GM12878 (cell line): Measurements from ENCODE around the gene PPHLN1. TPM values are rescaled to one million over a fixed set of nuclear protein-coding genes. Genes with fewer than 3 reads are reported as not detected.
A peak's percentile ranks its signal among the peaks of the same experiment; 100 is the strongest.

Source experiments
- ATAC-seq: fragments of 200-7000 bp; cut with Tn5 transposase; 3 replicates; pipeline ENCODE4 v1.9.1; 2020; ENCODE audit warnings: mild to moderate bottlenecking, moderate library complexity
- BruUV-seq: library from RNA; stranded (reverse); fragments of 400-500 nt; replicated peaks from 2 replicates; lab custom pipeline; 2021; lab: Mats Ljungman, UMichigan
- CTCF ChIA-PET: fragments of 300-600 bp; sonication (Branson Sonifier 250); formaldehyde crosslinking; extraction: SDS; loops from one replicate; lab custom pipeline; 2021; ENCODE audit warnings: inconsistent platforms; lab: Yijun Ruan, JAX
- POLR2A ChIA-PET: fragments of 350-600 bp; formaldehyde crosslinking; extraction: SDS; loops from one replicate; lab custom pipeline; 2021; ENCODE audit warnings: inconsistent platforms; lab: Charles Lee
- RAD21 ChIA-PET: fragments of 300-600 bp; sonication (Branson Sonifier 250); formaldehyde crosslinking; loops from one replicate; lab custom pipeline; 2023; ENCODE audit warnings: antibody characterized with exemption; ENCODE audit not compliant: unreplicated experiment; lab: Charles Lee
- SMC1A ChIA-PET: fragments of 300-600 bp; sonication (Branson Sonifier 250); formaldehyde crosslinking; loops from one replicate; lab custom pipeline; 2023; ENCODE audit not compliant: unreplicated experiment, uncharacterized antibody; lab: Charles Lee
- DNase-seq: peaks from one replicate; pipeline ENCODE4 v3.0.0-alpha.2; 2011; ENCODE audit warnings: low read depth, low spot score
- FAIRE-seq: peaks from 3 replicates; lab custom pipeline; 2011; peaks lifted over from hg19 to GRCh38; lab: Jason Lieb, UNC
- H2AFZ ChIP-seq: 2 replicates; pipeline ENCODE4 v1.6.0; 2011; ENCODE audit warnings: low read depth, low read length, control low read depth; ENCODE audit not compliant: control insufficient read depth
- H3K27ac ChIP-seq: 2 replicates; pipeline ENCODE4 v1.5.1; 2011; ENCODE audit warnings: control low read depth; ENCODE audit not compliant: control insufficient read depth, insufficient read depth
- H3K27me3 ChIP-seq, 2 experiments: replicated peaks in 1 of 2; 2 replicates each; pipeline versions ENCODE4 v1.6.0 to v1.6.1; 2011; ENCODE audit warnings: low read length in 1 of 2; ENCODE audit not compliant: control insufficient read depth in 2 of 2, insufficient read depth in 2 of 2
- H3K36me3 ChIP-seq, 2 experiments: 2 replicates each; pipeline ENCODE4 v1.5.1; 2011; ENCODE audit warnings: low read length in 1 of 2; ENCODE audit not compliant: control insufficient read depth in 2 of 2, insufficient read depth in 2 of 2
- H3K4me1 ChIP-seq: 2 replicates; pipeline ENCODE4 v1.6.1; 2011; ENCODE audit warnings: mild to moderate bottlenecking, low read length, moderate library complexity, mixed read lengths; ENCODE audit not compliant: control insufficient read depth, insufficient read depth
- H3K4me2 ChIP-seq: 2 replicates; pipeline ENCODE4 v1.6.0; 2011; ENCODE audit warnings: control low read depth; ENCODE audit not compliant: control insufficient read depth, insufficient read depth
- H3K4me3 ChIP-seq: fragments of 200-600 bp; sonication (generic); 2 replicates; pipeline ENCODE4 v1.5.1; 2016
- H3K79me2 ChIP-seq: 2 replicates; pipeline ENCODE4 v1.6.0; 2011; ENCODE audit warnings: low read length; ENCODE audit not compliant: control insufficient read depth, insufficient read depth
- H3K9ac ChIP-seq: 2 replicates; pipeline ENCODE4 v1.8.0; 2011; ENCODE audit warnings: low read length, control low read depth, mixed read lengths; ENCODE audit not compliant: control insufficient read depth, insufficient read depth
- H3K9me3 ChIP-seq: replicated peaks from 3 replicates; pipeline ENCODE4 v1.5.1; 2011; ENCODE audit warnings: mild to moderate bottlenecking, low read length; ENCODE audit not compliant: control insufficient read depth, insufficient read depth
- H4K20me1 ChIP-seq: 2 replicates; pipeline ENCODE4 v1.6.0; 2011; ENCODE audit not compliant: control insufficient read depth, insufficient read depth
- EP300 ChIP-seq, 2 experiments: fragments of 150-350 bp in 1 of 2; IDR thresholded peaks; 2 replicates each; pipeline ENCODE4 v1.6.1; 2011 to 2012; ENCODE audit warnings: low read depth in 2 of 2, low read length in 2 of 2, borderline replicate concordance in 1 of 2, improper control_type of control experiment in 1 of 2, inconsistent platforms in 1 of 2; ENCODE audit not compliant: control insufficient read depth in 1 of 2
- IKZF2 ChIP-seq, 2 experiments: fragments of 450-650 bp; IDR thresholded peaks; 2 replicates each; pipeline ENCODE4 v1.6.1; 2017; ENCODE audit warnings: mild to moderate bottlenecking in 2 of 2, moderate library complexity in 2 of 2
- NR2F1 ChIP-seq: fragments of 450-650 bp; conservative IDR thresholded peaks from 2 replicates; pipeline ENCODE4 v1.6.1; 2017; ENCODE audit warnings: mild to moderate bottlenecking
- PAX5 ChIP-seq: IDR thresholded peaks from 2 replicates; pipeline ENCODE4 v1.6.1; 2011; ENCODE audit warnings: low read depth, low read length, borderline replicate concordance
- RAD21 ChIP-seq: IDR thresholded peaks from 2 replicates; pipeline ENCODE4 v1.6.1; 2011; ENCODE audit warnings: mild to moderate bottlenecking, low read depth, low read length, moderate library complexity; ENCODE audit not compliant: insufficient read depth
- RUNX3 ChIP-seq: IDR thresholded peaks from 2 replicates; pipeline ENCODE4 v1.6.1; 2012; ENCODE audit warnings: low read length, inconsistent platforms
- SMC3 ChIP-seq: IDR thresholded peaks from 2 replicates; pipeline ENCODE4 v1.6.1; 2011; ENCODE audit warnings: low read length, improper control_type of control experiment, borderline replicate concordance
- STAT1 ChIP-seq: fragments of 450-650 bp; conservative IDR thresholded peaks from 2 replicates; pipeline ENCODE4 v1.6.1; 2014; ENCODE audit warnings: antibody characterized with exemption, mild to moderate bottlenecking
- TBL1XR1 ChIP-seq: IDR thresholded peaks from 2 replicates; pipeline ENCODE4 v1.6.1; 2012; ENCODE audit warnings: low read depth, low read length, improper control_type of control experiment
- YY1 ChIP-seq: IDR thresholded peaks from 2 replicates; pipeline ENCODE4 v1.6.1; 2011; ENCODE audit warnings: low read depth, mild to moderate bottlenecking, low read length
- WGBS: methylation state at CpG from one replicate; pipeline ENCODE4 v1.1.6; 2016; ENCODE audit warnings: low lambda C conversion rate; ENCODE audit not compliant: insufficient replicate concordance, insufficient coverage; ENCODE audit errors: missing lambda C conversion rate; 5-methylcytosine and 5-hydroxymethylcytosine counted together
- in situ Hi-C: fragments of 300-500 bp; cut with MboI; formaldehyde crosslinking; loops from 9 replicates; pipeline ENCODE4 v1.14.3; 2018; ENCODE audit warnings: mixed read lengths
- intact Hi-C: fragments of 100-400 bp; cut with micrococcal nuclease; formaldehyde crosslinking; loops from one replicate; pipeline ENCODE4 v1.14.2; 2022; ENCODE audit not compliant: unreplicated experiment
- polyA plus RNA-seq, 11 experiments: library from polyadenylated mRNA; depleted of rRNA in 4 of 11; unstranded in 6 of 11; stranded (reverse) in 5 of 11; fragments of >200 nt; fragmentation: Nextera tagmentation in 4 of 11; fragmentation: Illumina TruSeq in 1 of 11; extraction: Ambion mirVana in 4 of 11; extraction: Trizol in 1 of 11; gene quantifications; 1 replicate in 1 of 11; 2 replicates in 10 of 11; pipeline versions ENCODE4 v1.2.1 to v1.2.3, GENCODE V29; 2011 to 2016; ENCODE audit warnings: inconsistent platforms in 2 of 11, missing spikeins in 2 of 11, low read depth in 1 of 11
- total RNA-seq, 4 experiments: library from RNA; depleted of rRNA in 3 of 4; stranded (reverse); fragments of >200 nt in 3 of 4; fragmentation: Illumina TruSeq in 1 of 4; extraction: Trizol in 1 of 4; gene quantifications; 2 replicates each; pipeline versions ENCODE4 v1.2.1 to v1.2.3, GENCODE V29; 2013 to 2021
- TF ChIP-seq, protein P1 (sequence below): fragments of 450-650 bp; IDR thresholded peaks from 2 replicates; pipeline ENCODE4 v1.6.1; 2016; ENCODE audit warnings: mild to moderate bottlenecking
- TF ChIP-seq, protein P2 (sequence below): fragments of 450-650 bp; IDR thresholded peaks from 2 replicates; pipeline ENCODE4 v1.6.1; 2018; ENCODE audit warnings: mild to moderate bottlenecking, low read depth, moderate library complexity; ENCODE audit not compliant: partially characterized antibody
- TF ChIP-seq, protein P3 (sequence below), 3 experiments: IDR thresholded peaks in 2 of 3; conservative IDR thresholded peaks in 1 of 3; 2 replicates each; pipeline ENCODE4 v1.5.1; 2011; ENCODE audit warnings: low read depth in 3 of 3, low read length in 3 of 3, mild to moderate bottlenecking in 3 of 3, control low read depth in 2 of 3, moderate library complexity in 2 of 3, inconsistent platforms in 1 of 3, mixed read lengths in 1 of 3; ENCODE audit not compliant: control insufficient read depth in 2 of 3, insufficient read depth in 1 of 3; ENCODE audit errors: extremely low read depth in 1 of 3
- TF ChIP-seq, protein P4 (sequence below): fragments of 450-650 bp; IDR thresholded peaks from 2 replicates; pipeline ENCODE4 v1.6.1; 2017; ENCODE audit warnings: mild to moderate bottlenecking

PPHLN1 gene
- total and polyA plus RNA-seq, 10 of the 15 experiments (the other 5 are each of a cell fraction or from before 2014, with no cell fraction given), result 73.6 to 117 (median 92.1) TPM

DNA sequence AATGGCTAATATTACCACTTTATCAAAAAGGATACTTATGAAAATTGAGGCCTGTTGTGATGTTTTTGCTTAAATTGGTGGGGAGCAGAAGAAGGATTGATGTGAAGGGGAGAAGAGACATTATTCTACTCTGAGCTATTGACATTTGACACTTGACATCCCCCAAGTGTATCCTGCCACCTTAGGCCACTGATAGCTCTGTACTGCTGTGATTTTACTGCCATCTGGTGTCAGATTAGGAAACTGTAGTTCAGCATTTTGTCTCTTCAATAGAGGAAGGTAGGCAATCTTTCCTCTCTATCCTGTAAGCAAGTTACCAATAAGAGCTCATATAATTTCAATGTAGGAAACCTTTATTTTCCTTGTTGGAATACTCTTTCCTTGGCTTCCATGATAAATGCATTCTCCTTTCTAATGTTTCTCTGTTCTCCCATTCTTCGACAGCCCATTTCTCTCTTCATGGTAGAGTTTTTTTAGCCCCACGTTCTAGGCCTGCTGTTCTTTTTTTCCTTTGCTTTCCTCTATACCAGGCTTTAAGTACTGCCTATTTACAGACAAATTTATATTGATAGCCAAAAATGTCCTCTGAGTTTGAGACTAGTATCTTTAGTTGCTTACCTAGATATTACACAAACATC is 46.3 kb downstream of the PPHLN1 start:
- H3K79me2 ChIP-seq, result peaks cover 1% of the 10 kb centered on the region
- H3K9ac ChIP-seq, result no peak overlapping the region
- no peak overlapping the region for H2AFZ ChIP-seq
- no peak overlapping the region for H3K27ac ChIP-seq
- WGBS, result 96% methylated on average over 2 of the region's 2 CpGs
- H3K27me3 ChIP-seq, result no peaks in the 10 kb centered on the region
- peak; percentile 95 for FAIRE-seq
- intact Hi-C loops, result loop anchor here (1.0 to 10.0 kb wide), 7 partner anchors 40 to 1425 kb away; no protein-coding TSS in a partner anchor
- peaks cover 4% of the 10 kb centered on the region for H3K4me1 ChIP-seq
- no TSS peak for BruUV-seq
- RAD21 ChIA-PET, result interaction anchor here (0.5 to 2.5 kb wide), 32 partner anchors 12 to 1427 kb away, joined by 3 to 12 read pairs (median 4); no protein-coding TSS in a partner anchor
- H4K20me1 ChIP-seq, result no peaks in the 10 kb centered on the region
- H3K4me2 ChIP-seq, result no peak overlapping the region
- POLR2A ChIA-PET, result interaction anchor here (0.6 to 1.3 kb wide), 4 partner anchors 9 to 130 kb away, joined by 3 to 4 read pairs (median 4); no protein-coding TSS in a partner anchor
- CTCF ChIA-PET, result interaction anchor here (0.6 to 8.1 kb wide), 71 partner anchors 9 to 1426 kb away, joined by 3 to 80 read pairs (median 5); partner anchors contain the start of genes PPHLN1 and ZCRB1
- in situ Hi-C loops, result loop anchor here (25.0 kb wide), 1 partner anchor 1110 kb away; no protein-coding TSS in a partner anchor
- no peaks in the 10 kb centered on the region for H3K9me3 ChIP-seq
- no peak overlapping the region for H3K4me3 ChIP-seq
- SMC1A ChIA-PET, result interaction anchor here (0.6 to 3.6 kb wide), 33 partner anchors 10 to 1108 kb away, joined by 3 to 18 read pairs (median 5); no protein-coding TSS in a partner anchor
- peak; percentile 49 for DNase-seq
- peak; percentile 99 for ATAC-seq
- H3K36me3 ChIP-seq, result peaks cover 0 to 13% of the 10 kb centered on the region in 2 experiments
- TF ChIP-seq NR2F1 (peak; percentile 55), PAX5 (no peak), RAD21 (peak; percentile 96), TBL1XR1 (no peak), EP300 (IDR thresholded peaks at IDR 0.05; ENCODE audit: borderline replicate concordance in 1 of 2, control insufficient read depth in 1 of 2, low read depth in 2 of 2, low read length in 2 of 2) (no peak), RUNX3 (no peak), STAT1 (no peak), SMC3 (peak; percentile 87), YY1 (0 out of 2 replicates have a peak, but pooled peaks have one; percentile 31), IKZF2 (IDR thresholded peaks at IDR 0.05) (no peak)
- TF ChIP-seq, protein P1, sequence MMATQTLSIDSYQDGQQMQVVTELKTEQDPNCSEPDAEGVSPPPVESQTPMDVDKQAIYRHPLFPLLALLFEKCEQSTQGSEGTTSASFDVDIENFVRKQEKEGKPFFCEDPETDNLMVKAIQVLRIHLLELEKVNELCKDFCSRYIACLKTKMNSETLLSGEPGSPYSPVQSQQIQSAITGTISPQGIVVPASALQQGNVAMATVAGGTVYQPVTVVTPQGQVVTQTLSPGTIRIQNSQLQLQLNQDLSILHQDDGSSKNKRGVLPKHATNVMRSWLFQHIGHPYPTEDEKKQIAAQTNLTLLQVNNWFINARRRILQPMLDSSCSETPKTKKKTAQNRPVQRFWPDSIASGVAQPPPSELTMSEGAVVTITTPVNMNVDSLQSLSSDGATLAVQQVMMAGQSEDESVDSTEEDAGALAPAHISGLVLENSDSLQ, result 0 out of 2 replicates have a peak, but pooled peaks have one; percentile 28
- TF ChIP-seq, protein P2, sequence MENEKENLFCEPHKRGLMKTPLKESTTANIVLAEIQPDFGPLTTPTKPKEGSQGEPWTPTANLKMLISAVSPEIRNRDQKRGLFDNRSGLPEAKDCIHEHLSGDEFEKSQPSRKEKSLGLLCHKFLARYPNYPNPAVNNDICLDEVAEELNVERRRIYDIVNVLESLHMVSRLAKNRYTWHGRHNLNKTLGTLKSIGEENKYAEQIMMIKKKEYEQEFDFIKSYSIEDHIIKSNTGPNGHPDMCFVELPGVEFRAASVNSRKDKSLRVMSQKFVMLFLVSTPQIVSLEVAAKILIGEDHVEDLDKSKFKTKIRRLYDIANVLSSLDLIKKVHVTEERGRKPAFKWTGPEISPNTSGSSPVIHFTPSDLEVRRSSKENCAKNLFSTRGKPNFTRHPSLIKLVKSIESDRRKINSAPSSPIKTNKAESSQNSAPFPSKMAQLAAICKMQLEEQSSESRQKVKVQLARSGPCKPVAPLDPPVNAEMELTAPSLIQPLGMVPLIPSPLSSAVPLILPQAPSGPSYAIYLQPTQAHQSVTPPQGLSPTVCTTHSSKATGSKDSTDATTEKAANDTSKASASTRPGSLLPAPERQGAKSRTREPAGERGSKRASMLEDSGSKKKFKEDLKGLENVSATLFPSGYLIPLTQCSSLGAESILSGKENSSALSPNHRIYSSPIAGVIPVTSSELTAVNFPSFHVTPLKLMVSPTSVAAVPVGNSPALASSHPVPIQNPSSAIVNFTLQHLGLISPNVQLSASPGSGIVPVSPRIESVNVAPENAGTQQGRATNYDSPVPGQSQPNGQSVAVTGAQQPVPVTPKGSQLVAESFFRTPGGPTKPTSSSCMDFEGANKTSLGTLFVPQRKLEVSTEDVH, result no peak
- TF ChIP-seq, protein P3, sequence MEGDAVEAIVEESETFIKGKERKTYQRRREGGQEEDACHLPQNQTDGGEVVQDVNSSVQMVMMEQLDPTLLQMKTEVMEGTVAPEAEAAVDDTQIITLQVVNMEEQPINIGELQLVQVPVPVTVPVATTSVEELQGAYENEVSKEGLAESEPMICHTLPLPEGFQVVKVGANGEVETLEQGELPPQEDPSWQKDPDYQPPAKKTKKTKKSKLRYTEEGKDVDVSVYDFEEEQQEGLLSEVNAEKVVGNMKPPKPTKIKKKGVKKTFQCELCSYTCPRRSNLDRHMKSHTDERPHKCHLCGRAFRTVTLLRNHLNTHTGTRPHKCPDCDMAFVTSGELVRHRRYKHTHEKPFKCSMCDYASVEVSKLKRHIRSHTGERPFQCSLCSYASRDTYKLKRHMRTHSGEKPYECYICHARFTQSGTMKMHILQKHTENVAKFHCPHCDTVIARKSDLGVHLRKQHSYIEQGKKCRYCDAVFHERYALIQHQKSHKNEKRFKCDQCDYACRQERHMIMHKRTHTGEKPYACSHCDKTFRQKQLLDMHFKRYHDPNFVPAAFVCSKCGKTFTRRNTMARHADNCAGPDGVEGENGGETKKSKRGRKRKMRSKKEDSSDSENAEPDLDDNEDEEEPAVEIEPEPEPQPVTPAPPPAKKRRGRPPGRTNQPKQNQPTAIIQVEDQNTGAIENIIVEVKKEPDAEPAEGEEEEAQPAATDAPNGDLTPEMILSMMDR (IDR thresholded peaks at IDR 0.05 in 2 of 3, conservative IDR thresholded peaks at IDR 0.05 in 1 of 3; ENCODE audit: control insufficient read depth in 2 of 3, extremely low read depth in 1 of 3, insufficient read depth in 1 of 3, low read depth in 3 of 3, low read length in 3 of 3), result peak; percentile 71 to 86 (median 83)
- TF ChIP-seq, protein P4, sequence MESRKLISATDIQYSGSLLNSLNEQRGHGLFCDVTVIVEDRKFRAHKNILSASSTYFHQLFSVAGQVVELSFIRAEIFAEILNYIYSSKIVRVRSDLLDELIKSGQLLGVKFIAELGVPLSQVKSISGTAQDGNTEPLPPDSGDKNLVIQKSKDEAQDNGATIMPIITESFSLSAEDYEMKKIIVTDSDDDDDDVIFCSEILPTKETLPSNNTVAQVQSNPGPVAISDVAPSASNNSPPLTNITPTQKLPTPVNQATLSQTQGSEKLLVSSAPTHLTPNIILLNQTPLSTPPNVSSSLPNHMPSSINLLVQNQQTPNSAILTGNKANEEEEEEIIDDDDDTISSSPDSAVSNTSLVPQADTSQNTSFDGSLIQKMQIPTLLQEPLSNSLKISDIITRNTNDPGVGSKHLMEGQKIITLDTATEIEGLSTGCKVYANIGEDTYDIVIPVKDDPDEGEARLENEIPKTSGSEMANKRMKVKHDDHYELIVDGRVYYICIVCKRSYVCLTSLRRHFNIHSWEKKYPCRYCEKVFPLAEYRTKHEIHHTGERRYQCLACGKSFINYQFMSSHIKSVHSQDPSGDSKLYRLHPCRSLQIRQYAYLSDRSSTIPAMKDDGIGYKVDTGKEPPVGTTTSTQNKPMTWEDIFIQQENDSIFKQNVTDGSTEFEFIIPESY, result no peak
